HEK293 (cell line): ENCODE results near the gene SHLD1.

Experiments used
- CTCF ChIA-PET: fragments of 350-600 bp; formaldehyde crosslinking; extraction: SDS; loops from one replicate; lab custom pipeline; 2021; ENCODE audit warnings: antibody characterized with exemption; lab: Yijun Ruan, JAX
- POLR2A ChIA-PET: fragments of 300-600 bp; formaldehyde crosslinking; extraction: SDS; loops from one replicate; lab custom pipeline; 2020; ENCODE audit warnings: antibody characterized with exemption, inconsistent platforms; lab: Yijun Ruan, JAX
- H3K27ac ChIP-seq: fragments of 200-500 bp; sonication (Bioruptor generic); 2 replicates; pipeline ENCODE4 v1.5.1; 2014; ENCODE audit warnings: low read depth, low read length, control low read depth, inconsistent platforms; ENCODE audit errors: extremely low read depth
- H3K36me3 ChIP-seq, 2 experiments: fragments of 200-500 bp in 1 of 2; sonication (Bioruptor generic) in 1 of 2; 1 replicate in 1 of 2; 2 replicates in 1 of 2; pipeline ENCODE4 v1.5.1; 2014 to 2017; ENCODE audit warnings: inconsistent platforms in 2 of 2, low read length in 2 of 2; ENCODE audit not compliant: control insufficient read depth in 2 of 2, insufficient read depth in 1 of 2
- H3K4me1 ChIP-seq: fragments of 200-500 bp; sonication (Bioruptor generic); 2 replicates; pipeline ENCODE4 v1.5.1; 2014; ENCODE audit warnings: mild to moderate bottlenecking, low read length, inconsistent platforms; ENCODE audit not compliant: control insufficient read depth, insufficient read depth
- H3K4me3 ChIP-seq: 2 replicates; pipeline ENCODE4 v1.5.1; 2011; ENCODE audit warnings: low read depth, mild to moderate bottlenecking, control low read depth, low read length, moderate library complexity
- H3K9me3 ChIP-seq: fragments of 200-500 bp; sonication (Bioruptor generic); 2 replicates; pipeline ENCODE4 v1.5.1; 2014; ENCODE audit warnings: low read depth, low read length, inconsistent platforms; ENCODE audit not compliant: control insufficient read depth, insufficient read depth
- GLI4 ChIP-seq: fragments of 450-650 bp; formaldehyde crosslinking; IDR thresholded peaks from 2 replicates; pipeline ENCODE4 v1.5.1; 2016; ENCODE audit warnings: missing biosample characterization, missing genetic modification characterization
- GLIS2 ChIP-seq: fragments of 450-650 bp; formaldehyde crosslinking; IDR thresholded peaks from 2 replicates; pipeline ENCODE4 v1.5.1; 2016; ENCODE audit warnings: missing biosample characterization, missing genetic modification characterization
- HOXA7 ChIP-seq: sonication (generic); formaldehyde crosslinking; IDR thresholded peaks from 2 replicates; pipeline ENCODE4 v1.8.1; 2022; ENCODE audit warnings: missing genetic modification reagents, borderline replicate concordance
- HOXD13 ChIP-seq: sonication (generic); formaldehyde crosslinking; IDR thresholded peaks from 2 replicates; pipeline ENCODE4 v1.8.0; 2022; ENCODE audit warnings: missing genetic modification reagents, borderline replicate concordance
- IKZF3 ChIP-seq: fragments of 450-650 bp; IDR thresholded peaks from 2 replicates; pipeline ENCODE4 v1.5.0; 2018; ENCODE audit warnings: missing biosample characterization, mild to moderate bottlenecking, missing genetic modification characterization, moderate library complexity
- OSR2 ChIP-seq: fragments of 450-650 bp; formaldehyde crosslinking; IDR thresholded peaks from 2 replicates; pipeline ENCODE4 v1.5.1; 2016; ENCODE audit warnings: missing biosample characterization, missing genetic modification characterization
- ZBTB17 ChIP-seq: fragments of 450-650 bp; formaldehyde crosslinking; IDR thresholded peaks from 2 replicates; pipeline ENCODE4 v1.5.1; 2016; ENCODE audit warnings: missing biosample characterization, missing genetic modification characterization
- ZEB2 ChIP-seq: fragments of 450-650 bp; formaldehyde crosslinking; IDR thresholded peaks from 2 replicates; pipeline ENCODE4 v1.5.1; 2016; ENCODE audit warnings: missing biosample characterization, missing genetic modification characterization
- ZIC2 ChIP-seq: fragments of 450-650 bp; formaldehyde crosslinking; IDR thresholded peaks from 2 replicates; pipeline ENCODE4 v1.5.1; 2016; ENCODE audit warnings: missing biosample characterization, missing genetic modification characterization
- ZNF138 ChIP-seq: fragments of 450-650 bp; formaldehyde crosslinking; IDR thresholded peaks from 2 replicates; pipeline ENCODE4 v1.5.1; 2016; ENCODE audit warnings: missing biosample characterization, missing genetic modification characterization, borderline replicate concordance
- ZNF175 ChIP-seq: fragments of 450-650 bp; formaldehyde crosslinking; IDR thresholded peaks from 2 replicates; pipeline ENCODE4 v1.5.1; 2016; ENCODE audit warnings: missing biosample characterization, missing genetic modification characterization
- ZNF239 ChIP-seq: fragments of 450-650 bp; formaldehyde crosslinking; IDR thresholded peaks from 2 replicates; pipeline ENCODE4 v1.5.1; 2016; ENCODE audit warnings: missing biosample characterization, missing genetic modification characterization
- ZNF302 ChIP-seq: fragments of 450-650 bp; formaldehyde crosslinking; IDR thresholded peaks from 2 replicates; pipeline ENCODE4 v1.5.1; 2016; ENCODE audit warnings: missing biosample characterization, missing genetic modification characterization, low read depth
- ZNF311 ChIP-seq: fragments of 450-650 bp; formaldehyde crosslinking; IDR thresholded peaks from 2 replicates; pipeline ENCODE4 v1.5.1; 2017; ENCODE audit warnings: missing biosample characterization, missing genetic modification characterization, borderline replicate concordance
- ZNF324 ChIP-seq: fragments of 450-650 bp; formaldehyde crosslinking; IDR thresholded peaks from 2 replicates; pipeline ENCODE4 v1.5.1; 2016; ENCODE audit warnings: missing biosample characterization, missing genetic modification characterization
- ZNF37A ChIP-seq: fragments of 450-650 bp; IDR thresholded peaks from 2 replicates; pipeline ENCODE4 v1.5.1; 2018; ENCODE audit warnings: missing biosample characterization, missing genetic modification characterization
- ZNF416 ChIP-seq: fragments of 450-650 bp; formaldehyde crosslinking; IDR thresholded peaks from 2 replicates; pipeline ENCODE4 v1.5.1; 2016; ENCODE audit warnings: missing biosample characterization, missing genetic modification characterization
- ZNF830 ChIP-seq: fragments of 450-650 bp; IDR thresholded peaks from 2 replicates; pipeline ENCODE4 v1.5.0; 2018; ENCODE audit warnings: missing biosample characterization, missing genetic modification characterization, low read depth, mild to moderate bottlenecking, moderate library complexity
- ZSCAN16 ChIP-seq: fragments of 450-650 bp; formaldehyde crosslinking; IDR thresholded peaks from 2 replicates; pipeline ENCODE4 v1.5.1; 2016; ENCODE audit warnings: missing biosample characterization, missing genetic modification characterization
- TF ChIP-seq, protein P1 (sequence below): fragments of 450-650 bp; formaldehyde crosslinking; IDR thresholded peaks from 2 replicates; pipeline ENCODE4 v1.5.1; 2016; ENCODE audit warnings: missing biosample characterization, missing genetic modification characterization
- TF ChIP-seq, protein P2 (sequence below): fragments of 450-650 bp; formaldehyde crosslinking; IDR thresholded peaks from 2 replicates; pipeline ENCODE4 v1.5.1; 2016; ENCODE audit warnings: missing biosample characterization, missing genetic modification characterization
- TF ChIP-seq, protein P3 (sequence below): fragments of 450-650 bp; formaldehyde crosslinking; IDR thresholded peaks from 2 replicates; pipeline ENCODE4 v1.5.1; 2016; ENCODE audit warnings: missing biosample characterization, missing genetic modification characterization
- TF ChIP-seq, protein P4 (sequence below): fragments of 450-650 bp; formaldehyde crosslinking; IDR thresholded peaks from 2 replicates; pipeline ENCODE4 v1.5.1; 2016; ENCODE audit warnings: missing biosample characterization, missing genetic modification characterization
- TF ChIP-seq, protein P5 (sequence below): fragments of 450-650 bp; formaldehyde crosslinking; IDR thresholded peaks from 2 replicates; pipeline ENCODE4 v1.5.1; 2016; ENCODE audit warnings: missing biosample characterization, missing genetic modification characterization, low read depth
- TF ChIP-seq, protein P6 (sequence below): fragments of 450-650 bp; formaldehyde crosslinking; IDR thresholded peaks from 2 replicates; pipeline ENCODE4 v1.5.1; 2016; ENCODE audit warnings: missing biosample characterization, missing genetic modification characterization

The SHLD1 gene

GRCh38 chr20:5820738-5821137 lies 70.5 kb downstream of the SHLD1 start:
- CTCF ChIA-PET = interaction anchor here (0.6 to 0.9 kb wide), 2 partner anchors 10 to 22 kb away, joined by 3 to 5 read pairs; no protein-coding TSS in a partner anchor
- no peak overlapping the region for H3K27ac ChIP-seq
- TF ChIP-seq ZNF416 (no peak), ZNF138 (tag by site-specific recombination) (no peak), ZNF239 (tag by site-specific recombination) (no peak), ZNF37A (tag by site-specific recombination) (no peak), GLI4 (no peak), ZEB2 (tag by site-specific recombination) (no peak), IKZF3 (tag by site-specific recombination) (no peak), HOXD13 (no peak), HOXA7 (no peak), ZNF830 (tag by site-specific recombination) (no peak)
- TF ChIP-seq, protein P1, sequence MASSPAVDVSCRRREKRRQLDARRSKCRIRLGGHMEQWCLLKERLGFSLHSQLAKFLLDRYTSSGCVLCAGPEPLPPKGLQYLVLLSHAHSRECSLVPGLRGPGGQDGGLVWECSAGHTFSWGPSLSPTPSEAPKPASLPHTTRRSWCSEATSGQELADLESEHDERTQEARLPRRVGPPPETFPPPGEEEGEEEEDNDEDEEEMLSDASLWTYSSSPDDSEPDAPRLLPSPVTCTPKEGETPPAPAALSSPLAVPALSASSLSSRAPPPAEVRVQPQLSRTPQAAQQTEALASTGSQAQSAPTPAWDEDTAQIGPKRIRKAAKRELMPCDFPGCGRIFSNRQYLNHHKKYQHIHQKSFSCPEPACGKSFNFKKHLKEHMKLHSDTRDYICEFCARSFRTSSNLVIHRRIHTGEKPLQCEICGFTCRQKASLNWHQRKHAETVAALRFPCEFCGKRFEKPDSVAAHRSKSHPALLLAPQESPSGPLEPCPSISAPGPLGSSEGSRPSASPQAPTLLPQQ (tag by site-specific recombination) = no peak
- TF ChIP-seq, protein P2, sequence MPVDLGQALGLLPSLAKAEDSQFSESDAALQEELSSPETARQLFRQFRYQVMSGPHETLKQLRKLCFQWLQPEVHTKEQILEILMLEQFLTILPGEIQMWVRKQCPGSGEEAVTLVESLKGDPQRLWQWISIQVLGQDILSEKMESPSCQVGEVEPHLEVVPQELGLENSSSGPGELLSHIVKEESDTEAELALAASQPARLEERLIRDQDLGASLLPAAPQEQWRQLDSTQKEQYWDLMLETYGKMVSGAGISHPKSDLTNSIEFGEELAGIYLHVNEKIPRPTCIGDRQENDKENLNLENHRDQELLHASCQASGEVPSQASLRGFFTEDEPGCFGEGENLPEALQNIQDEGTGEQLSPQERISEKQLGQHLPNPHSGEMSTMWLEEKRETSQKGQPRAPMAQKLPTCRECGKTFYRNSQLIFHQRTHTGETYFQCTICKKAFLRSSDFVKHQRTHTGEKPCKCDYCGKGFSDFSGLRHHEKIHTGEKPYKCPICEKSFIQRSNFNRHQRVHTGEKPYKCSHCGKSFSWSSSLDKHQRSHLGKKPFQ (tag by site-specific recombination) = no peak
- TF ChIP-seq, protein P3, sequence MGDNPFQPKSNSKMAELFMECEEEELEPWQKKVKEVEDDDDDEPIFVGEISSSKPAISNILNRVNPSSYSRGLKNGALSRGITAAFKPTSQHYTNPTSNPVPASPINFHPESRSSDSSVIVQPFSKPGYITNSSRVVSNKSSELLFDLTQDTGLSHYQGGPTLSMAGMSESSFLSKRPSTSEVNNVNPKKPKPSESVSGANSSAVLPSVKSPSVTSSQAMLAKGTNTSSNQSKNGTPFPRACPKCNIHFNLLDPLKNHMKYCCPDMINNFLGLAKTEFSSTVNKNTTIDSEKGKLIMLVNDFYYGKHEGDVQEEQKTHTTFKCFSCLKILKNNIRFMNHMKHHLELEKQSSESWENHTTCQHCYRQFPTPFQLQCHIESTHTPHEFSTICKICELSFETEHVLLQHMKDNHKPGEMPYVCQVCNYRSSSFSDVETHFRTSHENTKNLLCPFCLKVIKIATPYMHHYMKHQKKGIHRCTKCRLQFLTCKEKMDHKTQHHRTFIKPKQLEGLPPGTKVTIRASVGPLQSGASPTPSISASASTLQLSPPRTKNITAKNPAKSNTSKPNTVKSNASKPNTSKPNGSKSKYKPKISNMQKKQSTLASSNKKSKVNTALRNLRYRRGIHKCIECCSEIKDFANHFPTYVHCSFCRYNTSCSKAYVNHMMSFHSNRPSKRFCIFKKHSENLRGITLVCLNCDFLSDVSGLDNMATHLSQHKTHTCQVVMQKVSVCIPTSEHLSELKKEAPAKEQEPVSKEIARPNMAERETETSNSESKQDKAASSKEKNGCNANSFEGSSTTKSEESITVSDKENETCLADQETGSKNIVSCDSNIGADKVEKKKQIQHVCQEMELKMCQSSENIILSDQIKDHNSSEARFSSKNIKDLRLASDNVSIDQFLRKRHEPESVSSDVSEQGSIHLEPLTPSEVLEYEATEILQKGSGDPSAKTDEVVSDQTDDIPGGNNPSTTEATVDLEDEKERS = no peak

DNA sequence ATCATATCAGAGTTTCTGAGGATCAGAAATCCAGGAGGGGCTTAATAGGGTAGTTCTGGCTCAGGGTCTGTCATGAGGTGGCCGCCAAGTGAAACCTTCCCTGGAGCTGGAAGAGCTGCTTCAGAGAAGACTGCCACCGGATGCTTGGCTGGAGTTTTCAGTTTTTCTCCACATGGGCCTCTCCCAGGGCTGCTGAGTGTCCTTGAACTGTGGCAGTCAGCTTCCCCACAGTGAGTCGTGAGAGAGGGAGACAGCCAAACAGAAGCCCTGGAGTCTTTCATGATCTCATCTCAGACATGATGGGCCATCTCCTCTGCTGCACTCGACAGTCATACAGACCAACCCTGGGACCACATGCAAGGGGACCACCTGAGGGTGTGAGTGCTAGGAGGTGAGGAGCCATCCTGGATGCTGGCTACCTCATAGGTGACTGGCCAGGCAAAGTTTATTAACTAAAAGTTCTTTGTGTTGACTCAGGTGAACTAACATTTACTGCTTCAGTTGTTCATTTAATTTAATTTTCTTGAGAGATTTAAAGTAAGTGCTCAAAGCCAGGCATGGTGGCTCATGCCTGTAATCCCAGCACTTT lies 71.5 kb downstream of the SHLD1 start:
- Histone ChIP-seq H3K4me1 (0 out of 2 replicates have a peak, but pooled peaks cover 2% of the 10 kb centered on the region), H3K4me3 (no peak overlapping the region), H3K36me3 (no peaks in the 10 kb centered on the region), H3K9me3 (no peaks in the 10 kb centered on the region), H3K27ac (no peak overlapping the region)
- CTCF ChIA-PET = interaction anchor here (0.5 to 0.9 kb wide), 2 partner anchors 9 to 877 kb away, joined by 3 read pairs; no protein-coding TSS in a partner anchor
- POLR2A ChIA-PET = no interaction called here
- TF ChIP-seq, protein P4, sequence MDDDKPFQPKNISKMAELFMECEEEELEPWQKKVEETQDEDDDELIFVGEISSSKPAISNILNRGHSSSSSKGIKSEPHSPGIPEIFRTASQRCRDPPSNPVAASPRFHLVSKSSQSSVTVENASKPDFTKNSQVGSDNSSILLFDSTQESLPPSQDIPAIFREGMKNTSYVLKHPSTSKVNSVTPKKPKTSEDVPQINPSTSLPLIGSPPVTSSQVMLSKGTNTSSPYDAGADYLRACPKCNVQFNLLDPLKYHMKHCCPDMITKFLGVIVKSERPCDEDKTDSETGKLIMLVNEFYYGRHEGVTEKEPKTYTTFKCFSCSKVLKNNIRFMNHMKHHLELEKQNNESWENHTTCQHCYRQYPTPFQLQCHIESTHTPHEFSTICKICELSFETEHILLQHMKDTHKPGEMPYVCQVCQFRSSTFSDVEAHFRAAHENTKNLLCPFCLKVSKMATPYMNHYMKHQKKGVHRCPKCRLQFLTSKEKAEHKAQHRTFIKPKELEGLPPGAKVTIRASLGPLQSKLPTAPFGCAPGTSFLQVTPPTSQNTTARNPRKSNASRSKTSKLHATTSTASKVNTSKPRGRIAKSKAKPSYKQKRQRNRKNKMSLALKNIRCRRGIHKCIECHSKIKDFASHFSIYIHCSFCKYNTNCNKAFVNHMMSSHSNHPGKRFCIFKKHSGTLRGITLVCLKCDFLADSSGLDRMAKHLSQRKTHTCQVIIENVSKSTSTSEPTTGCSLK (tag by site-specific recombination) = no peak
- TF ChIP-seq, protein P5, sequence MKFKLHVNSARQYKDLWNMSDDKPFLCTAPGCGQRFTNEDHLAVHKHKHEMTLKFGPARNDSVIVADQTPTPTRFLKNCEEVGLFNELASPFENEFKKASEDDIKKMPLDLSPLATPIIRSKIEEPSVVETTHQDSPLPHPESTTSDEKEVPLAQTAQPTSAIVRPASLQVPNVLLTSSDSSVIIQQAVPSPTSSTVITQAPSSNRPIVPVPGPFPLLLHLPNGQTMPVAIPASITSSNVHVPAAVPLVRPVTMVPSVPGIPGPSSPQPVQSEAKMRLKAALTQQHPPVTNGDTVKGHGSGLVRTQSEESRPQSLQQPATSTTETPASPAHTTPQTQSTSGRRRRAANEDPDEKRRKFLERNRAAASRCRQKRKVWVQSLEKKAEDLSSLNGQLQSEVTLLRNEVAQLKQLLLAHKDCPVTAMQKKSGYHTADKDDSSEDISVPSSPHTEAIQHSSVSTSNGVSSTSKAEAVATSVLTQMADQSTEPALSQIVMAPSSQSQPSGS (tag by site-specific recombination) = no peak
- no peak for TF ChIP-seq ZNF37A (tag by site-specific recombination)
- peak; percentile 42; the same call in 1 of the 2 replicates for TF ChIP-seq GLIS2
- TF ChIP-seq, protein P6, sequence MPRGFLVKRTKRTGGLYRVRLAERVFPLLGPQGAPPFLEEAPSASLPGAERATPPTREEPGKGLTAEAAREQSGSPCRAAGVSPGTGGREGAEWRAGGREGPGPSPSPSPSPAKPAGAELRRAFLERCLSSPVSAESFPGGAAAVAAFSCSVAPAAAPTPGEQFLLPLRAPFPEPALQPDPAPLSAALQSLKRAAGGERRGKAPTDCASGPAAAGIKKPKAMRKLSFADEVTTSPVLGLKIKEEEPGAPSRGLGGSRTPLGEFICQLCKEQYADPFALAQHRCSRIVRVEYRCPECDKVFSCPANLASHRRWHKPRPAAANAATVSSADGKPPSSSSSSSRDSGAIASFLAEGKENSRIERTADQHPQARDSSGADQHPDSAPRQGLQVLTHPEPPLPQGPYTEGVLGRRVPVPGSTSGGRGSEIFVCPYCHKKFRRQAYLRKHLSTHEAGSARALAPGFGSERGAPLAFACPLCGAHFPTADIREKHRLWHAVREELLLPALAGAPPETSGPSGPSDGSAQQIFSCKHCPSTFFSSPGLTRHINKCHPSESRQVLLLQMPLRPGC (tag by site-specific recombination) = no peak
- peak; percentile 83 for TF ChIP-seq ZIC2 (tag by site-specific recombination)
- TF ChIP-seq OSR2 (tag by site-specific recombination) = peak; percentile 43
- TF ChIP-seq ZNF324 (tag by site-specific recombination) = no peak
- TF ChIP-seq ZNF311 (tag by site-specific recombination) = no peak
- TF ChIP-seq ZBTB17 (tag by site-specific recombination) = no peak
- no peak for TF ChIP-seq ZNF175 (tag by site-specific recombination)
- TF ChIP-seq ZSCAN16 (tag by site-specific recombination) = no peak
- no peak for TF ChIP-seq ZNF302 (tag by site-specific recombination)

More at GRCh38 chr20:5820738-5821137, 70.5 kb downstream of the SHLD1 start:
- Histone ChIP-seq H3K4me1 (0 out of 2 replicates have a peak, but pooled peaks cover 2% of the 10 kb centered on the region), H3K36me3 (no peaks in the 10 kb centered on the region), H3K9me3 (no peaks in the 10 kb centered on the region), H3K4me3 (no peak overlapping the region)
- POLR2A ChIA-PET = no interaction called here
